Testis (tissue), 3 donors: ENCODE measurements around the gene STAG1. TPM values are rescaled to one million over a fixed set of nuclear protein-coding genes. Genes with fewer than 3 reads are reported as not detected.

ENCODE experiments used
- DNase-seq: peaks from one replicate; pipeline ENCODE4 v3.0.0-alpha.2; 2019
- H3K27ac ChIP-seq, 2 donors: fragments of 200-600 bp; sonication (generic); one replicate each; pipeline ENCODE4 v1.5.1; 2019
- H3K27me3 ChIP-seq: fragments of 200-600 bp; sonication (generic); one replicate; pipeline ENCODE4 v1.5.1; 2019
- H3K36me3 ChIP-seq: fragments of 200-600 bp; sonication (generic); one replicate; pipeline ENCODE4 v1.5.1; 2017; ENCODE audit warnings: low read depth; ENCODE audit errors: missing control alignments
- H3K4me1 ChIP-seq: fragments of 200-600 bp; sonication (generic); one replicate; pipeline ENCODE4 v1.5.1; 2019
- H3K4me3 ChIP-seq, 2 donors: fragments of 200-600 bp; sonication (generic); one replicate each; pipeline ENCODE4 v1.5.1; 2017 to 2019
- H3K9me3 ChIP-seq: fragments of 200-600 bp; sonication (generic); one replicate; pipeline ENCODE4 v1.5.1; 2017
- POLR2A ChIP-seq: fragments of 450-650 bp; IDR thresholded peaks from one replicate; pipeline ENCODE4 v1.6.1; 2017; ENCODE audit warnings: antibody characterized with exemption, mild to moderate bottlenecking, moderate library complexity
- WGBS, 2 donors: methylation state at CpG; one replicate each; pipeline ENCODE4 v1.1.5; 2018; 5-methylcytosine and 5-hydroxymethylcytosine counted together
- intact Hi-C: fragments of 100-400 bp; cut with DNase I; formaldehyde crosslinking; loops from one replicate; pipeline ENCODE4 v1.15.1; 2023; ENCODE audit warnings: low total_unique reads
- polyA plus RNA-seq: library from polyadenylated mRNA; stranded (reverse); fragments of 350-450 nt; fragmentation: Illumina TruSeq; extraction: RNeasy Lipid Tissue Mini Kit (QIAGEN cat#74804); gene quantifications from one replicate; pipeline ENCODE4 v1.2.3, GENCODE V29; 2014; ENCODE audit warnings: low read depth, low replicate concordance; ENCODE audit not compliant: insufficient read depth
- total RNA-seq, 2 donors: library from RNA; depleted of rRNA; stranded (reverse); fragments of >200 nt; gene quantifications; one replicate each; pipeline ENCODE4 v1.2.3, GENCODE V29; 2016
- TF ChIP-seq, protein P1 (sequence below), 3 experiments: fragments of 450-650 bp in 2 of 3; fragments of 200-600 bp in 1 of 3; sonication (generic) in 1 of 3; IDR thresholded peaks; one replicate each; pipeline ENCODE4 v1.5.1; 2016 to 2019; ENCODE audit warnings: antibody characterized with exemption in 3 of 3, mild to moderate bottlenecking in 2 of 3, moderate library complexity in 1 of 3

Gene STAG1
- total and polyA plus RNA-seq, 3 donors from 2014 or later = 14.3 to 45.3 (median 40.2) TPM

DNA sequence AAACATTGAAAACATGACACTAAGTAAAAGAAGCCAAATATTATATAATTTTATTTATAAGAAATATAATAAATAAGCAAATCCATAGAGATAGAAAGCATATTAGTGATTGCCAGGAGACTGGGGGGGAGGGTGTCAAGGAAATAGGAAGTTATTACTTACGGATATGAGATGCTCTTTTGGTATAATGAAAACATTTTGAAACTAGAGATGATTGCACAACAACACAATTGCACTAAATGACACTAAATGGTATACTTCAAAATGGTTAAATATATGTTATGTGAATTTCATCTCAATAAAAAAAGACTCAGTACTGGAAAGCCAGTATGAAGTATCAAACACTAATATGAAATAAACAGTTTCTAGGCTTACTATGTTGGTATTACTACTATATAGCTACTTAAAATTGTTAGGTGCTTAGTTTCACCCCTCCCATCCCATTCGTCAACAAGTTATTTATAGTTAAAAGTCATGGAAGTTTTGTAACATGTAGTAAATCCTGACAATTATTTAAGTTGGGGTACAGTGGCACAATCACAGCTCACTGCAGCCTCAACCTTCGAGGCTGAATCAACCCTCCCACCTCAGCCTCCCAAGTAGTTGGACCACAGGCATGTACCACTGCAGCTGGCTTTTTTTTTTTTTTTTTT is 43.7 kb downstream of the STAG1 start:
- H3K27me3 ChIP-seq = no peaks in the 10 kb centered on the region
- DNase-seq = no peak
- WGBS, 2 donors = 82 to 86% methylated on average over 3 of the region's 3 CpGs
- intact Hi-C loops = no loop called here
- no peak overlapping the region for H3K27ac ChIP-seq
- H3K36me3 ChIP-seq = no peaks in the 10 kb centered on the region
- H3K9me3 ChIP-seq = no peaks in the 10 kb centered on the region
- H3K4me1 ChIP-seq = no peaks in the 10 kb centered on the region
- H3K4me3 ChIP-seq = no peak overlapping the region
- TF ChIP-seq, protein P1, sequence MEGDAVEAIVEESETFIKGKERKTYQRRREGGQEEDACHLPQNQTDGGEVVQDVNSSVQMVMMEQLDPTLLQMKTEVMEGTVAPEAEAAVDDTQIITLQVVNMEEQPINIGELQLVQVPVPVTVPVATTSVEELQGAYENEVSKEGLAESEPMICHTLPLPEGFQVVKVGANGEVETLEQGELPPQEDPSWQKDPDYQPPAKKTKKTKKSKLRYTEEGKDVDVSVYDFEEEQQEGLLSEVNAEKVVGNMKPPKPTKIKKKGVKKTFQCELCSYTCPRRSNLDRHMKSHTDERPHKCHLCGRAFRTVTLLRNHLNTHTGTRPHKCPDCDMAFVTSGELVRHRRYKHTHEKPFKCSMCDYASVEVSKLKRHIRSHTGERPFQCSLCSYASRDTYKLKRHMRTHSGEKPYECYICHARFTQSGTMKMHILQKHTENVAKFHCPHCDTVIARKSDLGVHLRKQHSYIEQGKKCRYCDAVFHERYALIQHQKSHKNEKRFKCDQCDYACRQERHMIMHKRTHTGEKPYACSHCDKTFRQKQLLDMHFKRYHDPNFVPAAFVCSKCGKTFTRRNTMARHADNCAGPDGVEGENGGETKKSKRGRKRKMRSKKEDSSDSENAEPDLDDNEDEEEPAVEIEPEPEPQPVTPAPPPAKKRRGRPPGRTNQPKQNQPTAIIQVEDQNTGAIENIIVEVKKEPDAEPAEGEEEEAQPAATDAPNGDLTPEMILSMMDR (IDR thresholded peaks at IDR 0.05) = no peak
- no peak for TF ChIP-seq POLR2A

DNA sequence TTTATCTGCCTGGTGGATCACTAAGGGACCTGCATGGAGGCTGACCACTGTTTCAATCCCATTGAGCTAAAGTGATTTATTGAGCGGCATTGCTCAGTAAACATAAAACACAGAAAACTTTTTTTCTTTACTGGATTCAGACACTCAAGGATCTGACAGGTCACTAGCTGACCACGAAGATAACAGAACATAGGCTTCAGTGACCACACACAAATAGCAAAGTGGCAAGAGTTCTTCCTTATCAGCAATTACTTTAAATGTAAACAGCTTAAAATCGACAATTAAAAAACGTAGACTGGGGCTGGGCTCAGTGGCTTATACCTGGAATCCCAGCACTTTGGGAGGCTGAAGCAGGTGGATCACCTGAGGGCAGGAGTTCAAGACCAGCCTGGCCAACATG is 48.7 kb downstream of the STAG1 start:
- Histone ChIP-seq H3K36me3 (no peaks in the 10 kb centered on the region), H3K9me3 (no peaks in the 10 kb centered on the region), H3K27ac (no peak overlapping the region), H3K4me1 (no peaks in the 10 kb centered on the region), H3K27me3 (no peaks in the 10 kb centered on the region), H3K4me3 (no peak overlapping the region)
- DNase-seq = no peak
- intact Hi-C loops = no loop called here
- TF ChIP-seq, protein P1 (IDR thresholded peaks at IDR 0.05) = no peak
- TF ChIP-seq POLR2A = no peak
- whole genome bisulfite sequencing, 2 donors = 82 to 84% methylated on average over 4 of the region's 4 CpGs

DNA sequence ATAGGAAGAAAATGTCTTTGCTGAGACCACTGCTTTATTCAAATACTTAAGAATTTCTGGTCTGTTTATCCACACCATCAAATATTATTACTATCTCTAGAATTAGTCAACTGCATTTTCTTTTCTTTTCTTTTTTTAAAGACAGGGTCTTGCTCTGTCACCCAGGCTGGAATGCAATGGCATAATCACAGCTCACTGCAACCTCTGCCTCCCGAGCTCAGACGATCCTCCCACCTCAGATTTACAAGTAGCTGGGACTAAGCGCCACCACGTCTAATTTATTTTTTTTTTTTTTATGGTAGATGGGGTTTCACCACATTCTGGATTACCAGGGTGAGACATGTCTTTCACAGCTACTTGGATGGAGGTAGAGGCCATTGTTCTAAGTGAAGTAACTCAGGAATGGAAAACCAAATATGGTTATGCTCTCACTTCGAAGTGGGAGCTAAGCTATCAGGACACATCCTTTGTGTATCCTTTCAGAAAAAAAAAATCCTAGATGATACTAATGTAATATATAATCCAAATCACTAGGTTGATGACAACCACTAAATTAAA is 52.8 kb downstream of the STAG1 start:
- H3K27me3 ChIP-seq = no peaks in the 10 kb centered on the region
- TF ChIP-seq POLR2A = no peak
- TF ChIP-seq, protein P1 (IDR thresholded peaks at IDR 0.05) = no peak
- no peaks in the 10 kb centered on the region for H3K36me3 ChIP-seq
- H3K9me3 ChIP-seq = no peaks in the 10 kb centered on the region
- intact Hi-C loops = no loop called here
- 75 to 82% methylated on average over 5 of the region's 5 CpGs for WGBS, 2 donors
- no peak for DNase-seq
- H3K4me1 ChIP-seq = no peaks in the 10 kb centered on the region
- H3K4me3 ChIP-seq = no peak overlapping the region
- no peak overlapping the region for H3K27ac ChIP-seq

DNA sequence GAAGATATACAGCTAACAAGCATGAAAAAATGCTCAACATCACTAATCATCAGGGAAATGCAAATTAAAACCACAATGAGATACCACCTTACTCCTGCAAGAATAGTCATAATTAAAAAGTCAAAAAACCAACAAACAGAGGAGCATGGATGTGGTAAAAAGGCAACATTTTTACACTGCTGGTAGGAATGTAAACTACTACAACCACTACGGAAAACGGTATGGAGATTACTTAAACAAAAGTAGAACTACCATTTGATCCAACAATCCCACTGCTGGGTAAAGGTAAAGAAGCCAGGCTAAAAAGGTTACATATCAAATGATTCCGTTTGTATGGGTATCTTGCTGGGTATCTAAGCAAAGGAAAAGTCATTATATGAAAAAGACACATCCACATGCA is 53.8 kb downstream of the STAG1 start:
- 89% methylated on average over 3 of the region's 3 CpGs for whole genome bisulfite sequencing, 2 donors
- no peaks in the 10 kb centered on the region for H3K27me3 ChIP-seq
- H3K4me1 ChIP-seq = no peaks in the 10 kb centered on the region
- no peak for DNase-seq
- TF ChIP-seq, protein P1 (IDR thresholded peaks at IDR 0.05) = no peak
- TF ChIP-seq POLR2A = no peak
- H3K9me3 ChIP-seq = no peaks in the 10 kb centered on the region
- H3K27ac ChIP-seq = no peak overlapping the region
- no peak overlapping the region for H3K4me3 ChIP-seq
- intact Hi-C loops = no loop called here
- H3K36me3 ChIP-seq = no peaks in the 10 kb centered on the region

DNA sequence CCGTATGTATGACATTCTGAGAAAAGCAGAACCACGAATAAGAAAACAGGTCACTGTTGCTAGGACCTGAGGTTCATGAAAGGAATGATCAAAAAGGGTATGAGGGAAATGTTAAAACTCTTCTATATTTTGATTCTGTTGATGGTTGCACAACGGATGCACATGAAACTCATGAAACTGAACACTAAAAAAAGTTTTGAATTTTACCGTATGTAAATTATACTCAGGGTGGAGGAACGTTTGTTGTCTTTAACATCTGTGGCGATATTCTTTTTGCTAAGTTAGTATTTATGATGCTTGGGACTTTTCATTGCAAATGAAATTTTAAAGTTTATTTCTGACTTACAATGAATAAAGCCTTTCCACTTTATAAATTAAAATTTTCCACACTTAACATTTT is 55.4 kb downstream of the STAG1 start:
- no peaks in the 10 kb centered on the region for H3K36me3 ChIP-seq
- TF ChIP-seq, protein P1 (IDR thresholded peaks at IDR 0.05) = no peak
- no peak for TF ChIP-seq POLR2A
- H3K4me3 ChIP-seq = no peak overlapping the region
- no peaks in the 10 kb centered on the region for H3K4me1 ChIP-seq
- no peaks in the 10 kb centered on the region for H3K27me3 ChIP-seq
- WGBS, 2 donors = 90 to 95% methylated on average over 6 of the region's 6 CpGs
- DNase-seq = no peak
- intact Hi-C loops = no loop called here
- no peak overlapping the region for H3K27ac ChIP-seq
- H3K9me3 ChIP-seq = no peaks in the 10 kb centered on the region
